PC-3 (cell line): ENCODE data around the gene SH3PXD2B. TPM values are rescaled to one million over a fixed set of nuclear protein-coding genes. Genes with fewer than 3 reads are reported as not detected.

Experiments
- ATAC-seq: fragments of 200-7000 bp; cut with Tn5 transposase; 2 replicates; pipeline ENCODE4 v1.9.1; 2020; ENCODE audit warnings: mild to moderate bottlenecking, moderate library complexity
- BruUV-seq: library from RNA; stranded (reverse); fragments of 400-500 nt; replicated peaks from 2 replicates; lab custom pipeline; 2021; lab: Mats Ljungman, UMichigan
- CTCF ChIA-PET: fragments of 300-600 bp; sonication (Branson Sonifier 250); formaldehyde crosslinking; loops from one replicate; lab custom pipeline; 2022; ENCODE audit warnings: antibody characterized with exemption; lab: Charles Lee
- POLR2A ChIA-PET: fragments of 300-600 bp; sonication (Branson Sonifier 250); formaldehyde crosslinking; loops from one replicate; lab custom pipeline; 2022; ENCODE audit warnings: antibody characterized with exemption; ENCODE audit not compliant: unreplicated experiment; lab: Charles Lee
- DNase-seq: peaks from one replicate; pipeline ENCODE4 v3.0.0-alpha.2; 2015
- H2AFZ ChIP-seq: fragments of 300-600 bp; sonication (generic); 2 replicates; pipeline ENCODE4 v1.6.0; 2016; ENCODE audit warnings: antibody characterized with exemption, low read length
- H3F3A ChIP-seq: fragments of 300-600 bp; sonication (generic); one replicate; pipeline ENCODE4 v1.6.0; 2017; ENCODE audit warnings: antibody characterized with exemption, low read length, control low read depth, mild to moderate bottlenecking; ENCODE audit not compliant: unreplicated experiment
- H3K27ac ChIP-seq: fragments of 300-600 bp; sonication (generic); 2 replicates; pipeline ENCODE4 v1.5.1; 2016; ENCODE audit warnings: mild to moderate bottlenecking, low read length
- H3K27me3 ChIP-seq: fragments of 300-600 bp; sonication (generic); 2 replicates; pipeline ENCODE4 v1.6.1; 2016; ENCODE audit warnings: low read length, mixed read lengths
- H3K36me3 ChIP-seq: fragments of 300-600 bp; sonication (generic); 2 replicates; pipeline ENCODE4 v1.6.1; 2016; ENCODE audit warnings: low read depth, mixed run types, low read length, mixed read lengths
- H3K4me1 ChIP-seq: fragments of 300-600 bp; sonication (generic); 2 replicates; pipeline ENCODE4 v1.5.1; 2016; ENCODE audit warnings: low read length; ENCODE audit not compliant: insufficient read depth
- H3K4me2 ChIP-seq: fragments of 300-600 bp; sonication (generic); 2 replicates; pipeline ENCODE4 v1.6.0; 2016; ENCODE audit warnings: low read length
- H3K4me3 ChIP-seq: fragments of 300-600 bp; sonication (generic); 2 replicates; pipeline ENCODE4 v1.5.1; 2016; ENCODE audit warnings: mild to moderate bottlenecking, low read length, mixed read lengths
- H3K79me2 ChIP-seq: fragments of 300-600 bp; sonication (generic); 2 replicates; pipeline ENCODE4 v1.6.1; 2017; ENCODE audit warnings: low read length, mixed read lengths
- H3K9ac ChIP-seq: fragments of 300-600 bp; sonication (generic); 2 replicates; pipeline ENCODE4 v1.6.0; 2016; ENCODE audit warnings: mild to moderate bottlenecking, low read length
- H3K9me2 ChIP-seq: fragments of 300-600 bp; sonication (generic); replicated peaks from 2 replicates; pipeline ENCODE4 v1.6.1; 2016; ENCODE audit warnings: mixed run types, low read length, mixed read lengths
- H3K9me3 ChIP-seq: fragments of 300-600 bp; sonication (generic); 2 replicates; pipeline ENCODE4 v1.6.1; 2016; ENCODE audit warnings: low read length, mixed read lengths
- H4K20me1 ChIP-seq: fragments of 300-600 bp; sonication (generic); 2 replicates; pipeline ENCODE4 v1.6.1; 2016; ENCODE audit warnings: low read length, mixed read lengths
- EZH2 ChIP-seq: fragments of 300-600 bp; sonication (generic); IDR thresholded peaks from one replicate; pipeline ENCODE4 v1.6.1; 2017; ENCODE audit warnings: antibody characterized with exemption, mild to moderate bottlenecking, low read length; ENCODE audit not compliant: unreplicated experiment
- EZH2phosphoT487 ChIP-seq: fragments of 300-600 bp; sonication (generic); IDR thresholded peaks from 2 replicates; pipeline ENCODE4 v1.6.1; 2018; ENCODE audit warnings: mild to moderate bottlenecking, antibody characterized with exemption, low read length, borderline replicate concordance
- intact Hi-C: fragments of 100-400 bp; cut with micrococcal nuclease; formaldehyde crosslinking; loops from 2 replicates; pipeline ENCODE4 v1.9.0; 2023
- total RNA-seq: library from RNA; depleted of rRNA; stranded (reverse); fragments of >200 nt; gene quantifications from 2 replicates; pipeline ENCODE4 v1.2.3, GENCODE V29; 2014
- TF ChIP-seq, protein P1 (sequence below): fragments of 300-600 bp; sonication (generic); conservative IDR thresholded peaks from 2 replicates; pipeline ENCODE4 v1.5.1; 2017; ENCODE audit warnings: antibody characterized with exemption, low read depth, mild to moderate bottlenecking, low read length

SH3PXD2B gene
- total RNA-seq, 1 experiment from 2014 or later, result 9.8 TPM

DNA sequence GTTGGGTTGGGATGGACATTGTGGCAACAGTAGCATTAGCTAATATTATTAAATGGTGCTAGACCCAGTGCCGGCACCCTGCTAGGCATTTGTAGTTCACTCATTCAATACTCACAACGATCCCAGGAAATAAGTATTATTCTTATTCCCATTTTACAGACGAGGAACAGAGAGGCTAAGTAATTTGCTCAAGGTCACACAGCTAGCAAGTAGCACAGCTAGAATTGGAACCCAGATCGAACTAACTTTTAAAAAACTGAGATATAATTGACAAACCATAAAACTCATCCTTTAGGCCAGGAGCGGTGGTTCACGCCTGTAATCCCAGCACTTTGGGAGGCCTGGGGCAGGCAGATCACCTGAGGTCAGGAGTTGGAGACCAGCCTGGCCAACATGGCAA, 79.5 kb downstream of the SH3PXD2B start:
- CTCF ChIA-PET, result no interaction called here
- POLR2A ChIA-PET, result no interaction called here
- no peaks in the 10 kb centered on the region for H3K9me3 ChIP-seq
- no peak overlapping the region for H3K4me2 ChIP-seq
- ATAC-seq (no peak), DNase-seq (no peak)
- H3K4me1 ChIP-seq, result no peaks in the 10 kb centered on the region
- no peaks in the 10 kb centered on the region for H3K27me3 ChIP-seq
- no peak overlapping the region for H3K4me3 ChIP-seq
- no peaks in the 10 kb centered on the region for H3K79me2 ChIP-seq
- H3K27ac ChIP-seq, result no peak overlapping the region
- peaks cover 3% of the 10 kb centered on the region; the same call in 1 of the 2 replicates for H3K36me3 ChIP-seq
- no TSS peak for BruUV-seq
- no peak overlapping the region for H2AFZ ChIP-seq
- intact Hi-C loops, result loop anchor here (10.0 kb wide), 1 partner anchor 270 kb away; no protein-coding TSS in a partner anchor
- no peak overlapping the region for H3K9ac ChIP-seq
- H4K20me1 ChIP-seq, result no peaks in the 10 kb centered on the region
- no peaks in the 10 kb centered on the region for H3K9me2 ChIP-seq
- no peaks in the 10 kb centered on the region for H3F3A ChIP-seq
- TF ChIP-seq, protein P1, sequence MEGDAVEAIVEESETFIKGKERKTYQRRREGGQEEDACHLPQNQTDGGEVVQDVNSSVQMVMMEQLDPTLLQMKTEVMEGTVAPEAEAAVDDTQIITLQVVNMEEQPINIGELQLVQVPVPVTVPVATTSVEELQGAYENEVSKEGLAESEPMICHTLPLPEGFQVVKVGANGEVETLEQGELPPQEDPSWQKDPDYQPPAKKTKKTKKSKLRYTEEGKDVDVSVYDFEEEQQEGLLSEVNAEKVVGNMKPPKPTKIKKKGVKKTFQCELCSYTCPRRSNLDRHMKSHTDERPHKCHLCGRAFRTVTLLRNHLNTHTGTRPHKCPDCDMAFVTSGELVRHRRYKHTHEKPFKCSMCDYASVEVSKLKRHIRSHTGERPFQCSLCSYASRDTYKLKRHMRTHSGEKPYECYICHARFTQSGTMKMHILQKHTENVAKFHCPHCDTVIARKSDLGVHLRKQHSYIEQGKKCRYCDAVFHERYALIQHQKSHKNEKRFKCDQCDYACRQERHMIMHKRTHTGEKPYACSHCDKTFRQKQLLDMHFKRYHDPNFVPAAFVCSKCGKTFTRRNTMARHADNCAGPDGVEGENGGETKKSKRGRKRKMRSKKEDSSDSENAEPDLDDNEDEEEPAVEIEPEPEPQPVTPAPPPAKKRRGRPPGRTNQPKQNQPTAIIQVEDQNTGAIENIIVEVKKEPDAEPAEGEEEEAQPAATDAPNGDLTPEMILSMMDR, result no peak
- TF ChIP-seq EZH2phosphoT487 (no peak), EZH2 (no peak)

DNA sequence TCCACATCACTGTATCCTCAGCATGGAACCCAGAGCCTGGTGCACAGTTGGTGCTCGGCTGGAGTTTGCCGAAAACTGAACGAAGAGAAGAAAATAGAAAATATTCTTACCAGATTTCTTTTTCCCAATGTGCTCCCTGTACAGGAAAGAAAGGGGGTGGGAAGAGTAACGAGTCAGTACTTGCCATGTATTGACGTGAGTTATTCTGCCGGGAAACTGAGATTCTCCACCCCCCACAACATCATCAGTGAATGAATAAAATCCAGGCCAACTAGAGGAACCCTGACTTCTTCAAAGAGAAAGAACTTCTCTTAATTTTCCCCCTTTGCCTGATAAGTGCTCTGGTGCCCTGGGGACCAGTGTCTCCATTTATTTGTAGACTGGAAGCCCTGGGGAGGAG, 80.6 kb downstream of the SH3PXD2B start:
- no peak overlapping the region for H3K27ac ChIP-seq
- ATAC-seq (no peak), DNase-seq (no peak)
- no peaks in the 10 kb centered on the region for H3F3A ChIP-seq
- no peaks in the 10 kb centered on the region for H4K20me1 ChIP-seq
- H3K4me2 ChIP-seq, result no peak overlapping the region
- H2AFZ ChIP-seq, result no peak overlapping the region
- H3K9ac ChIP-seq, result no peak overlapping the region
- peaks cover 3% of the 10 kb centered on the region; the same call in 1 of the 2 replicates for H3K36me3 ChIP-seq
- H3K79me2 ChIP-seq, result no peaks in the 10 kb centered on the region
- intact Hi-C loops, result loop anchor here (10.0 kb wide), 1 partner anchor 269 kb away; no protein-coding TSS in a partner anchor
- no peaks in the 10 kb centered on the region for H3K9me3 ChIP-seq
- H3K27me3 ChIP-seq, result no peaks in the 10 kb centered on the region
- BruUV-seq, result no TSS peak
- CTCF ChIA-PET, result no interaction called here
- no peaks in the 10 kb centered on the region for H3K4me1 ChIP-seq
- TF ChIP-seq, protein P1, result no peak
- no peak for TF ChIP-seq EZH2phosphoT487
- no peak for TF ChIP-seq EZH2
- H3K4me3 ChIP-seq, result no peak overlapping the region
- POLR2A ChIA-PET, result no interaction called here
- H3K9me2 ChIP-seq, result no peaks in the 10 kb centered on the region

DNA sequence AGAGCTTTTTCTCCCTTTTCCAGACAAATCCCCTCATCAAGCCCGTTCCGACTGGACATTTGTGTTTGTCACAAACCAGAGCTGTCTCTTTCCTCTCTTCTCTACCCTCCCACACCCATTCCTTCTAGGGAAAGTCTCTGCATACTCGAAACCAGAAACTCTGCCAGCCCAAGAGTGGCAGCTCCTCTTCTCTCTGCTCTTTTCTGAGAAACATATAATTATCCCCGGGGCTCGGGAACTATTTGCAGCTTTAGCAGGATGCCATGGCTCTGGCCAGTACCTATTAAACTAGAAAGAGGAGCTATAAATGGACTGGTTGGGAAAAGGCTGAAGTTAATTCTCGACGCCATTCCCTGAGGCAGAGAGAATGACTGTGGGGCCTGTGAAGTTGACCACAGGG, 82.6 kb downstream of the SH3PXD2B start:
- ATAC-seq (no peak), DNase-seq (no peak)
- intact Hi-C loops, result loop anchor here (10.0 kb wide), 1 partner anchor 267 kb away; no protein-coding TSS in a partner anchor
- H3K4me3 ChIP-seq, result no peak overlapping the region
- no peak overlapping the region for H3K4me2 ChIP-seq
- no TSS peak for BruUV-seq
- no peak overlapping the region for H3K9ac ChIP-seq
- H3K27ac ChIP-seq, result no peak overlapping the region
- no peaks in the 10 kb centered on the region for H4K20me1 ChIP-seq
- no peak overlapping the region for H2AFZ ChIP-seq
- H3F3A ChIP-seq, result no peaks in the 10 kb centered on the region
- H3K9me2 ChIP-seq, result no peaks in the 10 kb centered on the region
- H3K27me3 ChIP-seq, result no peaks in the 10 kb centered on the region
- no peaks in the 10 kb centered on the region for H3K4me1 ChIP-seq
- CTCF ChIA-PET, result no interaction called here
- H3K9me3 ChIP-seq, result no peaks in the 10 kb centered on the region
- peaks cover 3% of the 10 kb centered on the region; the same call in 1 of the 2 replicates for H3K36me3 ChIP-seq
- no peak for TF ChIP-seq EZH2phosphoT487
- POLR2A ChIA-PET, result no interaction called here
- H3K79me2 ChIP-seq, result no peaks in the 10 kb centered on the region
